ENCODE data around the gene CACHD1.

CACHD1 gene

GRCh38 chr1:64469977-64470664 lies at the start of gene CACHD1:
CACHD1 (plus strand) TSS chr1:64470129; CDS start chr1:64470745, 616 bp downstream.
- peak; percentile 81 for DNase-seq (ENCODE audit: low spot score)

GRCh38 chr1:64421377-64421776 lies 48.6 kb upstream of the CACHD1 start:
- DNase-seq (ENCODE audit: low spot score): no peak

- no peak for DNase-seq (ENCODE audit: low spot score)
These were observed 46.4 kb upstream of the CACHD1 start for GRCh38 chr1:64423526-64423925.

GRCh38 chr1:64424412-64424811 lies 45.5 kb upstream of the CACHD1 start:
- no peak for DNase-seq (ENCODE audit: low spot score)

GRCh38 chr1:64425521-64425920 lies 44.4 kb upstream of the CACHD1 start:
- DNase-seq (ENCODE audit: low spot score): no peak

GRCh38 chr1:64426681-64427080 lies 43.2 kb upstream of the CACHD1 start:
- no peak for DNase-seq (ENCODE audit: low spot score)

GRCh38 chr1:64427879-64428278 lies 42.0 kb upstream of the CACHD1 start:
- no peak for DNase-seq (ENCODE audit: low spot score)

- DNase-seq (ENCODE audit: low spot score): no peak
These were observed 36.6 kb upstream of the CACHD1 start for GRCh38 chr1:64433308-64433707.

- DNase-seq (ENCODE audit: low spot score): no peak
These were observed 36.2 kb upstream of the CACHD1 start for GRCh38 chr1:64433747-64434146.

GRCh38 chr1:64435000-64435399 lies 34.9 kb upstream of the CACHD1 start:
- no peak for DNase-seq (ENCODE audit: low spot score)

GRCh38 chr1:64437453-64437852 lies 32.5 kb upstream of the CACHD1 start:
- DNase-seq (ENCODE audit: low spot score): no peak

GRCh38 chr1:64440183-64440826 lies 29.6 kb upstream of the CACHD1 start:
- DNase-seq (ENCODE audit: low spot score): no peak

- no peak for DNase-seq (ENCODE audit: low spot score)
These were observed 18.5 kb upstream of the CACHD1 start for GRCh38 chr1:64451440-64451839.

- no peak for DNase-seq (ENCODE audit: low spot score)
These were observed 16.2 kb upstream of the CACHD1 start for GRCh38 chr1:64453688-64454087.

GRCh38 chr1:64458915-64459314 lies 11.0 kb upstream of the CACHD1 start:
- DNase-seq (ENCODE audit: low spot score): no peak

GRCh38 chr1:64459743-64460142 lies 10.2 kb upstream of the CACHD1 start:
- DNase-seq (ENCODE audit: low spot score): no peak

GRCh38 chr1:64466033-64466432 lies 3.9 kb upstream of the CACHD1 start:
- DNase-seq (ENCODE audit: low spot score): no peak

GRCh38 chr1:64469116-64469976 lies 583 bp upstream of the CACHD1 start:
- no peak for DNase-seq (ENCODE audit: low spot score)

- DNase-seq (ENCODE audit: low spot score): peak; percentile 67
These were observed 812 bp downstream of the CACHD1 start for GRCh38 chr1:64470665-64471217.

- peak; percentile 48 for DNase-seq (ENCODE audit: low spot score)
These were observed 1.5 kb downstream of the CACHD1 start for GRCh38 chr1:64471218-64472039.

- DNase-seq (ENCODE audit: low spot score): no peak
These were observed 2.1 kb downstream of the CACHD1 start for GRCh38 chr1:64472040-64472376.

GRCh38 chr1:64472805-64473204 lies 2.9 kb downstream of the CACHD1 start:
- DNase-seq (ENCODE audit: low spot score): no peak
